Activated naive CD8-positive, alpha-beta T cell (primary cell): ENCODE measurements around the gene ARF1.
"Not testable (repeated sequence)": the region's sequence is repeated elsewhere in the genome, so short reads cannot be mapped to it uniquely, and the experiment has no call there.

Source experiments
- H3K27ac Mint-ChIP-seq: one replicate; pipeline ENCODE4 v1.8.0; 2021; ENCODE audit warnings: mixed read lengths
- H3K27me3 Mint-ChIP-seq: one replicate; pipeline ENCODE4 v1.8.0; 2021; ENCODE audit warnings: mixed read lengths
- H3K36me3 Mint-ChIP-seq: one replicate; pipeline ENCODE4 v1.8.0; 2021; ENCODE audit warnings: mixed read lengths
- H3K4me1 Mint-ChIP-seq: one replicate; pipeline ENCODE4 v1.8.0; 2021; ENCODE audit warnings: low read depth, mixed read lengths
- H3K4me3 Mint-ChIP-seq: one replicate; pipeline ENCODE4 v1.8.0; 2021; ENCODE audit warnings: mild to moderate bottlenecking, mixed read lengths
- H3K9me3 Mint-ChIP-seq: one replicate; pipeline ENCODE4 v1.8.0; 2021; ENCODE audit warnings: low read depth, mixed read lengths

The ARF1 gene

GRCh38 chr1:228107636-228108035 is 25.1 kb downstream of the ARF1 start:
- no peaks in the 10 kb centered on the region for H3K27me3 Mint-ChIP-seq

GRCh38 chr1:228108055-228108690 is 25.7 kb downstream of the ARF1 start:
- peaks cover 32% of the 10 kb centered on the region for H3K4me1 Mint-ChIP-seq
- no peaks in the 10 kb centered on the region for H3K9me3 Mint-ChIP-seq
- H3K4me3 Mint-ChIP-seq, result peak overlapping the region; percentile 92
- H3K27me3 Mint-ChIP-seq, result no peaks in the 10 kb centered on the region
- H3K36me3 Mint-ChIP-seq, result no peaks in the 10 kb centered on the region
- H3K27ac Mint-ChIP-seq, result peak overlapping the region; percentile 87

More at GRCh38 chr1:228107636-228108035, 25.1 kb downstream of the ARF1 start:
- Mint-ChIP-seq H3K9me3 (no peaks in the 10 kb centered on the region), H3K36me3 (no peaks in the 10 kb centered on the region), H3K4me1 (peaks cover 33% of the 10 kb centered on the region), H3K4me3 (peak overlapping the region; percentile 92), H3K27ac (no peak overlapping the region)

GRCh38 chr1:228108742-228109072 is 26.2 kb downstream of the ARF1 start:
- H3K4me1 Mint-ChIP-seq, result peaks cover 29% of the 10 kb centered on the region
- H3K27ac Mint-ChIP-seq, result peak overlapping the region; percentile 87

GRCh38 chr1:228109073-228109961 is 26.8 kb downstream of the ARF1 start, which contains the start of gene MRPL55:
Gene MRPL55 (minus strand): TSS chr1:228109299. CDS start chr1:228108260, 1,039 bp downstream.
- Mint-ChIP-seq H3K36me3 (no peaks in the 10 kb centered on the region), H3K4me1 (peaks cover 28% of the 10 kb centered on the region), H3K4me3 (peak within 1 kb of the TSS; percentile 92), H3K27ac (peak within 1 kb of the TSS; percentile 87), H3K9me3 (no peaks in the 10 kb centered on the region), H3K27me3 (no peaks in the 10 kb centered on the region)

More at GRCh38 chr1:228108742-228109072, 26.2 kb downstream of the ARF1 start:
- Mint-ChIP-seq H3K36me3 (no peaks in the 10 kb centered on the region), H3K4me3 (peak overlapping the region; percentile 92), H3K9me3 (no peaks in the 10 kb centered on the region), H3K27me3 (no peaks in the 10 kb centered on the region)

GRCh38 chr1:228109962-228110488 is 27.5 kb downstream of the ARF1 start:
- Mint-ChIP-seq H3K9me3 (no peaks in the 10 kb centered on the region), H3K4me3 (peak overlapping the region; percentile 92), H3K36me3 (no peaks in the 10 kb centered on the region), H3K27ac (peak overlapping the region; percentile 54), H3K4me1 (peaks cover 25% of the 10 kb centered on the region), H3K27me3 (no peaks in the 10 kb centered on the region)

- H3K4me3 Mint-ChIP-seq, result peak overlapping the region; percentile 46
- H3K36me3 Mint-ChIP-seq, result no peaks in the 10 kb centered on the region
- H3K27me3 Mint-ChIP-seq, result no peaks in the 10 kb centered on the region
- H3K9me3 Mint-ChIP-seq, result no peaks in the 10 kb centered on the region
- H3K4me1 Mint-ChIP-seq, result peaks cover 25% of the 10 kb centered on the region
- no peak overlapping the region for H3K27ac Mint-ChIP-seq
Measured at GRCh38 chr1:228110556-228110955, 28.0 kb downstream of the ARF1 start.

- H3K27ac Mint-ChIP-seq, H3K4me3 Mint-ChIP-seq, H3K36me3 Mint-ChIP-seq, H3K9me3 Mint-ChIP-seq, H3K27me3 Mint-ChIP-seq: not testable (repeated sequence)
- H3K4me1 Mint-ChIP-seq, result peaks cover 24% of the 10 kb centered on the region
Measured at GRCh38 chr1:228111315-228111714, 28.8 kb downstream of the ARF1 start.

- H3K27me3 Mint-ChIP-seq, result no peaks in the 10 kb centered on the region
- no peak overlapping the region for H3K27ac Mint-ChIP-seq
- no peaks in the 10 kb centered on the region for H3K9me3 Mint-ChIP-seq
- H3K4me3 Mint-ChIP-seq, result no peak overlapping the region
- H3K4me1 Mint-ChIP-seq, result peaks cover 21% of the 10 kb centered on the region
- H3K36me3 Mint-ChIP-seq, result no peaks in the 10 kb centered on the region
Measured at GRCh38 chr1:228112167-228112566, 29.7 kb downstream of the ARF1 start.

- no peaks in the 10 kb centered on the region for H3K9me3 Mint-ChIP-seq
Measured at GRCh38 chr1:228112617-228113016, 30.1 kb downstream of the ARF1 start.

GRCh38 chr1:228114827-228115226 is 32.3 kb downstream of the ARF1 start:
- Mint-ChIP-seq H3K27ac (no peak overlapping the region), H3K4me3 (no peak overlapping the region), H3K27me3 (no peaks in the 10 kb centered on the region), H3K9me3 (no peaks in the 10 kb centered on the region), H3K36me3 (peaks cover 3% of the 10 kb centered on the region), H3K4me1 (peaks cover 7% of the 10 kb centered on the region)

More at GRCh38 chr1:228112617-228113016, 30.1 kb downstream of the ARF1 start:
- Mint-ChIP-seq H3K4me1 (peaks cover 21% of the 10 kb centered on the region), H3K27ac (no peak overlapping the region), H3K4me3 (no peak overlapping the region), H3K27me3 (no peaks in the 10 kb centered on the region), H3K36me3 (no peaks in the 10 kb centered on the region)

- no peak overlapping the region for H3K27ac Mint-ChIP-seq
- H3K36me3 Mint-ChIP-seq, result peaks cover 3% of the 10 kb centered on the region
- H3K4me1 Mint-ChIP-seq, result peaks cover 5% of the 10 kb centered on the region
- H3K4me3 Mint-ChIP-seq, result no peak overlapping the region
- no peaks in the 10 kb centered on the region for H3K9me3 Mint-ChIP-seq
- no peaks in the 10 kb centered on the region for H3K27me3 Mint-ChIP-seq
Measured at GRCh38 chr1:228117335-228117734, 34.8 kb downstream of the ARF1 start.

- H3K4me1 Mint-ChIP-seq, result peaks cover 5% of the 10 kb centered on the region
- H3K9me3 Mint-ChIP-seq, result no peaks in the 10 kb centered on the region
- H3K27me3 Mint-ChIP-seq, result no peaks in the 10 kb centered on the region
- no peak overlapping the region for H3K27ac Mint-ChIP-seq
- peaks cover 3% of the 10 kb centered on the region for H3K36me3 Mint-ChIP-seq
- H3K4me3 Mint-ChIP-seq, result no peak overlapping the region
Measured at GRCh38 chr1:228118040-228118439, 35.5 kb downstream of the ARF1 start.

GRCh38 chr1:228120351-228120750 is 37.8 kb downstream of the ARF1 start:
- H3K27me3 Mint-ChIP-seq, result no peaks in the 10 kb centered on the region
- peaks cover 5% of the 10 kb centered on the region for H3K4me1 Mint-ChIP-seq
- no peak overlapping the region for H3K4me3 Mint-ChIP-seq
- H3K9me3 Mint-ChIP-seq, result no peaks in the 10 kb centered on the region
- peaks cover 3% of the 10 kb centered on the region for H3K36me3 Mint-ChIP-seq
- H3K27ac Mint-ChIP-seq, result no peak overlapping the region

GRCh38 chr1:228120857-228121489 is 38.5 kb downstream of the ARF1 start:
- Mint-ChIP-seq H3K4me1 (peaks cover 5% of the 10 kb centered on the region), H3K4me3 (peak overlapping the region; percentile 37), H3K36me3 (peaks cover 3% of the 10 kb centered on the region), H3K27ac (peak overlapping the region; percentile 19), H3K27me3 (no peaks in the 10 kb centered on the region), H3K9me3 (no peaks in the 10 kb centered on the region)
